ENCODE data around the gene CD79A. TPM values are rescaled to one million over a fixed set of nuclear protein-coding genes. Genes with fewer than 3 reads are reported as not detected.

Gene CD79A
- 1 to 10 TPM in 2 of 4 donors, not detected in 2; 1.7 to 3.1 TPM for total RNA-seq

- 43 to 81% methylated on average over 6 to 7 of the region's 9 CpGs for WGBS, 2 donors
- Histone ChIP-seq H3K36me3 (peaks cover 0 to 8% (median 0%) of the 10 kb centered on the region in 3 donors), H3K9me3 (no peaks in the 10 kb centered on the region), H3K27ac (peak within 1 kb of the TSS in 2 of 4 donors; percentile 62 to 67), H3K27me3 (no peaks in the 10 kb centered on the region), H3K4me3 (peak within 1 kb of the TSS in 2 of 4 donors; percentile 1 to 10), H3K4me1 (peaks cover 0 to 38% (median 5%) of the 10 kb centered on the region in 3 donors)
- intact Hi-C loops (cut with DNase I) = loop anchor here (10.0 kb wide), 1 partner anchor 78 kb away; the partner anchor contains the start of gene RABAC1
- TF ChIP-seq POLR2A (IDR thresholded peaks at IDR 0.05) = no peak
- TF ChIP-seq, protein P1, sequence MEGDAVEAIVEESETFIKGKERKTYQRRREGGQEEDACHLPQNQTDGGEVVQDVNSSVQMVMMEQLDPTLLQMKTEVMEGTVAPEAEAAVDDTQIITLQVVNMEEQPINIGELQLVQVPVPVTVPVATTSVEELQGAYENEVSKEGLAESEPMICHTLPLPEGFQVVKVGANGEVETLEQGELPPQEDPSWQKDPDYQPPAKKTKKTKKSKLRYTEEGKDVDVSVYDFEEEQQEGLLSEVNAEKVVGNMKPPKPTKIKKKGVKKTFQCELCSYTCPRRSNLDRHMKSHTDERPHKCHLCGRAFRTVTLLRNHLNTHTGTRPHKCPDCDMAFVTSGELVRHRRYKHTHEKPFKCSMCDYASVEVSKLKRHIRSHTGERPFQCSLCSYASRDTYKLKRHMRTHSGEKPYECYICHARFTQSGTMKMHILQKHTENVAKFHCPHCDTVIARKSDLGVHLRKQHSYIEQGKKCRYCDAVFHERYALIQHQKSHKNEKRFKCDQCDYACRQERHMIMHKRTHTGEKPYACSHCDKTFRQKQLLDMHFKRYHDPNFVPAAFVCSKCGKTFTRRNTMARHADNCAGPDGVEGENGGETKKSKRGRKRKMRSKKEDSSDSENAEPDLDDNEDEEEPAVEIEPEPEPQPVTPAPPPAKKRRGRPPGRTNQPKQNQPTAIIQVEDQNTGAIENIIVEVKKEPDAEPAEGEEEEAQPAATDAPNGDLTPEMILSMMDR (IDR thresholded peaks at IDR 0.05) = no peak
- DNase-seq = no peak
Measured at GRCh38 chr19:41876847-41877832, at the start of gene CD79A. Gene CD79A (plus strand): TSS chr19:41877279. CDS start chr19:41877305, 26 bp downstream.

GRCh38 chr19:41837981-41838708, 38.9 kb upstream of the CD79A start:
- no peak for TF ChIP-seq POLR2A (IDR thresholded peaks at IDR 0.05)
- TF ChIP-seq, protein P1 (IDR thresholded peaks at IDR 0.05) = no peak
- Histone ChIP-seq H3K4me3 (no peak overlapping the region), H3K4me1 (no peaks in the 10 kb centered on the region), H3K9me3 (no peaks in the 10 kb centered on the region), H3K27me3 (peaks cover 0 to 66% (median 0%) of the 10 kb centered on the region in 4 donors), H3K36me3 (no peaks in the 10 kb centered on the region), H3K27ac (no peak overlapping the region)
- intact Hi-C loops (cut with DNase I) = no loop called here
- WGBS, 2 donors = 62 to 68% methylated on average over 12 to 13 of the region's 13 CpGs
- no peak for DNase-seq

- H3K9me3 ChIP-seq = no peaks in the 10 kb centered on the region
- H3K4me1 ChIP-seq = no peaks in the 10 kb centered on the region
- no peak for DNase-seq
- no peaks in the 10 kb centered on the region for H3K36me3 ChIP-seq
- intact Hi-C loops (cut with DNase I) = no loop called here
- H3K27me3 ChIP-seq = peaks cover 0 to 66% (median 0%) of the 10 kb centered on the region in 4 donors
- WGBS, 2 donors = 55 to 63% methylated on average over 1 to 2 of the region's 2 CpGs
- H3K27ac ChIP-seq = no peak overlapping the region
- TF ChIP-seq, protein P1 (IDR thresholded peaks at IDR 0.05) = no peak
- no peak for TF ChIP-seq POLR2A (IDR thresholded peaks at IDR 0.05)
- H3K4me3 ChIP-seq = no peak overlapping the region
Measured at GRCh38 chr19:41839211-41839610, 37.9 kb upstream of the CD79A start.

- no peak overlapping the region for H3K27ac ChIP-seq
- TF ChIP-seq, protein P1 (IDR thresholded peaks at IDR 0.05) = no peak
- no peak for TF ChIP-seq POLR2A (IDR thresholded peaks at IDR 0.05)
- no peaks in the 10 kb centered on the region for H3K4me1 ChIP-seq
- no peaks in the 10 kb centered on the region for H3K36me3 ChIP-seq
- DNase-seq = no peak
- intact Hi-C loops (cut with DNase I) = no loop called here
- no peaks in the 10 kb centered on the region for H3K9me3 ChIP-seq
- H3K27me3 ChIP-seq = peaks cover 0 to 49% (median 0%) of the 10 kb centered on the region in 4 donors
- no peak overlapping the region for H3K4me3 ChIP-seq
- 48 to 68% methylated on average over 6 of the region's 7 CpGs for WGBS, 2 donors
Measured at GRCh38 chr19:41843371-41843770, 33.7 kb upstream of the CD79A start.

Measured in esophagus squamous epithelium (tissue), 5 donors.